ENCODE data around the gene LIN54. TPM values are rescaled to one million over a fixed set of nuclear protein-coding genes. Genes with fewer than 3 reads are reported as not detected.

The LIN54 gene
- total RNA-seq, 1 experiment from 2014 or later, result 14.5 TPM

DNA sequence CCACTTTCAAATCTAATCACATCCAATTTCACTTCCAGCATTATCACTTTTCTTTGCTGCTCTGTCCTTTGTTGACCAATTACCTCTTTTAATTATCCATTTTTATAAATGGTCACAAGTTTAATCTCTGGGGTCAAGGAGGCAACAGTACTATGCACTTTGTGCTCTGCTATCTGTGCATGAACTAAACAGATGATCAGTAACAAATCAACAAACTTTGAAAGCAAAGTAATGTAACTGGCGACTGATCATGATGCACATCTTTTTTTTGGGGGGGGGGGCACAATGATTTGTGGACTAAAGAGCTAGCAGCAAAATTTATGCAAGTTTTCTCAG, 118.2 kb downstream of the LIN54 start:
- intact Hi-C loops (cut with micrococcal nuclease; ENCODE audit: unreplicated experiment) (loop anchor here (10.0 kb wide), 1 partner anchor 662 kb away; no protein-coding TSS in a partner anchor), in situ Hi-C loops (cut with HindIII; ENCODE audit: low pct_unique_long_range_greater_than_20kb, low sequenced_read_pairs) (no loop called here)
- Histone ChIP-seq H3K27me3 (ENCODE audit: control insufficient read depth, insufficient read depth, low read length) (no peaks in the 10 kb centered on the region), H3K36me3 (ENCODE audit: control insufficient read depth, insufficient read depth, low read length) (peaks cover 13% of the 10 kb centered on the region), H3K4me3 (ENCODE audit: low read depth in 2 of 2, low read length in 2 of 2) (no peak overlapping the region), H3K9me3 (ENCODE audit: control insufficient read depth, insufficient read depth, low read depth, low read length) (no peaks in the 10 kb centered on the region), H3K27ac (ENCODE audit: low read length) (peak overlapping the region; percentile 93), H3K4me1 (ENCODE audit: control insufficient read depth, insufficient read depth, low read length) (peaks cover 16% of the 10 kb centered on the region)
- ChIA-PET CTCF (no interaction called here), POLR2A (no interaction called here)
- TF ChIP-seq, protein P1, sequence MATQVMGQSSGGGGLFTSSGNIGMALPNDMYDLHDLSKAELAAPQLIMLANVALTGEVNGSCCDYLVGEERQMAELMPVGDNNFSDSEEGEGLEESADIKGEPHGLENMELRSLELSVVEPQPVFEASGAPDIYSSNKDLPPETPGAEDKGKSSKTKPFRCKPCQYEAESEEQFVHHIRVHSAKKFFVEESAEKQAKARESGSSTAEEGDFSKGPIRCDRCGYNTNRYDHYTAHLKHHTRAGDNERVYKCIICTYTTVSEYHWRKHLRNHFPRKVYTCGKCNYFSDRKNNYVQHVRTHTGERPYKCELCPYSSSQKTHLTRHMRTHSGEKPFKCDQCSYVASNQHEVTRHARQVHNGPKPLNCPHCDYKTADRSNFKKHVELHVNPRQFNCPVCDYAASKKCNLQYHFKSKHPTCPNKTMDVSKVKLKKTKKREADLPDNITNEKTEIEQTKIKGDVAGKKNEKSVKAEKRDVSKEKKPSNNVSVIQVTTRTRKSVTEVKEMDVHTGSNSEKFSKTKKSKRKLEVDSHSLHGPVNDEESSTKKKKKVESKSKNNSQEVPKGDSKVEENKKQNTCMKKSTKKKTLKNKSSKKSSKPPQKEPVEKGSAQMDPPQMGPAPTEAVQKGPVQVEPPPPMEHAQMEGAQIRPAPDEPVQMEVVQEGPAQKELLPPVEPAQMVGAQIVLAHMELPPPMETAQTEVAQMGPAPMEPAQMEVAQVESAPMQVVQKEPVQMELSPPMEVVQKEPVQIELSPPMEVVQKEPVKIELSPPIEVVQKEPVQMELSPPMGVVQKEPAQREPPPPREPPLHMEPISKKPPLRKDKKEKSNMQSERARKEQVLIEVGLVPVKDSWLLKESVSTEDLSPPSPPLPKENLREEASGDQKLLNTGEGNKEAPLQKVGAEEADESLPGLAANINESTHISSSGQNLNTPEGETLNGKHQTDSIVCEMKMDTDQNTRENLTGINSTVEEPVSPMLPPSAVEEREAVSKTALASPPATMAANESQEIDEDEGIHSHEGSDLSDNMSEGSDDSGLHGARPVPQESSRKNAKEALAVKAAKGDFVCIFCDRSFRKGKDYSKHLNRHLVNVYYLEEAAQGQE (IDR thresholded peaks at IDR 0.05; ENCODE audit: insufficient read depth in 1 of 2, low read depth in 2 of 2, low read length in 1 of 2), result no peak
- TF ChIP-seq, protein P2, sequence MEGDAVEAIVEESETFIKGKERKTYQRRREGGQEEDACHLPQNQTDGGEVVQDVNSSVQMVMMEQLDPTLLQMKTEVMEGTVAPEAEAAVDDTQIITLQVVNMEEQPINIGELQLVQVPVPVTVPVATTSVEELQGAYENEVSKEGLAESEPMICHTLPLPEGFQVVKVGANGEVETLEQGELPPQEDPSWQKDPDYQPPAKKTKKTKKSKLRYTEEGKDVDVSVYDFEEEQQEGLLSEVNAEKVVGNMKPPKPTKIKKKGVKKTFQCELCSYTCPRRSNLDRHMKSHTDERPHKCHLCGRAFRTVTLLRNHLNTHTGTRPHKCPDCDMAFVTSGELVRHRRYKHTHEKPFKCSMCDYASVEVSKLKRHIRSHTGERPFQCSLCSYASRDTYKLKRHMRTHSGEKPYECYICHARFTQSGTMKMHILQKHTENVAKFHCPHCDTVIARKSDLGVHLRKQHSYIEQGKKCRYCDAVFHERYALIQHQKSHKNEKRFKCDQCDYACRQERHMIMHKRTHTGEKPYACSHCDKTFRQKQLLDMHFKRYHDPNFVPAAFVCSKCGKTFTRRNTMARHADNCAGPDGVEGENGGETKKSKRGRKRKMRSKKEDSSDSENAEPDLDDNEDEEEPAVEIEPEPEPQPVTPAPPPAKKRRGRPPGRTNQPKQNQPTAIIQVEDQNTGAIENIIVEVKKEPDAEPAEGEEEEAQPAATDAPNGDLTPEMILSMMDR (IDR thresholded peaks at IDR 0.05), result no peak
- TF ChIP-seq TCF7L2 (IDR thresholded peaks at IDR 0.05; ENCODE audit: low read depth, low read length), result no peak
- no peak for TF ChIP-seq POLR2AphosphoS5 (IDR thresholded peaks at IDR 0.05; ENCODE audit: low read depth, low read length)
- TF ChIP-seq SIN3A (IDR thresholded peaks at IDR 0.05; ENCODE audit: borderline replicate concordance, insufficient read depth, low read depth, low read length), result no peak
- DNase-seq (ENCODE audit: low read depth, low spot score) (no peak), ATAC-seq (no peak)
- no TSS peak for BruUV-seq (replicated peaks)

DNA sequence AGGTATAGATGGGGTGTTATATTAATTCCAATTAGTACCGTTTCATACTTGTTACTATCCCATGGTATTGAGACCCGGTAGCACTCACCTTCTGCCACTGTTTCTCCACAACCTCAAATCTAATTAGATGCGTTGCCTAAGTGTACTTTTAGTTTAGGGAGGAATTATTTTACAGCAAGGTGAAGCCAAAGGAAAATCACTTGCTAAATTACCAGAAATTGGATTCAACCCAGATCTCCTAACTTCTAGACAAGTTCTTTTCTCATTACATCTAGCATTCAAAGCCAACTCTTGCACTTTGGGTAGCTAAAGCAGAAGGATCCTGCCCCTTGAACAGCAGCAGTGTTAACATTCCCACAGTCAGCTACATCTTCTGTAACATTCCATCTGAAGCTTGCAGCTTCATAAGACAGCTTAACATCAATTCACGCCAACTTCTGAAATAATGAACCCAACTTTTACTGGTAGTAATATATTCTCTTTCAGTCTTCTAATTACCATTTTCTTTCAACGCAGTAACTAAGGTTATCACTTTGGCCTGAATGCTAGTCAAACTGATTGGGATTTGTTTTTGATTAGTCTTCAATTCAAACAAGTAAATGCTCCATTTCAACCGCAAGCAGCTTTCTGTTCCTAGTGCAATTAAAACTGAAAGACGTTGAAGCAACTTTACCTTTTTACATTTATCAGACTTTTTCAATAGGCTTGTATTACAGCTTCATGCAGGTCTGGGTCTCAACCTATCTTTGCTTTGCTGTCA, 118.7 kb downstream of the LIN54 start:
- intact Hi-C loops (cut with micrococcal nuclease; ENCODE audit: unreplicated experiment), result loop anchor here (10.0 kb wide), 1 partner anchor 663 kb away; no protein-coding TSS in a partner anchor
- POLR2A ChIA-PET, result interaction anchor here (0.6 kb wide), 1 partner anchor 156 kb away, joined by 4 read pairs; no protein-coding TSS in a partner anchor
- peak overlapping the region; percentile 87 to 90 for H3K4me3 ChIP-seq (ENCODE audit: low read depth in 2 of 2, low read length in 2 of 2)

More for the DNA sequence above, 118.7 kb downstream of the LIN54 start:
- no peak; the same call in 1 of the 2 replicates for ATAC-seq
- Histone ChIP-seq H3K27me3 (ENCODE audit: control insufficient read depth, insufficient read depth, low read length) (no peaks in the 10 kb centered on the region), H3K9me3 (ENCODE audit: control insufficient read depth, insufficient read depth, low read depth, low read length) (no peaks in the 10 kb centered on the region), H3K4me1 (ENCODE audit: control insufficient read depth, insufficient read depth, low read length) (peaks cover 20% of the 10 kb centered on the region), H3K27ac (ENCODE audit: low read length) (peak overlapping the region; percentile 93), H3K36me3 (ENCODE audit: control insufficient read depth, insufficient read depth, low read length) (peaks cover 13% of the 10 kb centered on the region)
- no peak for DNase-seq (ENCODE audit: low read depth, low spot score)
- CTCF ChIA-PET, result no interaction called here
- in situ Hi-C loops (cut with HindIII; ENCODE audit: low pct_unique_long_range_greater_than_20kb, low sequenced_read_pairs), result no loop called here
- TF ChIP-seq TCF7L2 (IDR thresholded peaks at IDR 0.05; ENCODE audit: low read depth, low read length) (no peak), SIN3A (IDR thresholded peaks at IDR 0.05; ENCODE audit: borderline replicate concordance, insufficient read depth, low read depth, low read length) (no peak)
- TF ChIP-seq, protein P1 (IDR thresholded peaks at IDR 0.05; ENCODE audit: insufficient read depth in 1 of 2, low read depth in 2 of 2, low read length in 1 of 2), result no peak
- TF ChIP-seq, protein P2 (IDR thresholded peaks at IDR 0.05), result no peak
- BruUV-seq (replicated peaks), result no TSS peak
